Glutamatergic neuron (in vitro differentiated cells): ENCODE results near the gene KCTD16. TPM values are rescaled to one million over a fixed set of nuclear protein-coding genes. Genes with fewer than 3 reads are reported as not detected.

ENCODE experiments used
- DNase-seq: peaks from one replicate; pipeline ENCODE4 v3.0.0; 2022
- H3K27ac Mint-ChIP-seq: one replicate; pipeline ENCODE4 v1.8.0; 2020; ENCODE audit warnings: mild to moderate bottlenecking, mixed read lengths, inconsistent platforms; ENCODE audit not compliant: unreplicated experiment
- H3K27me3 Mint-ChIP-seq: one replicate; pipeline ENCODE4 v1.8.0; 2020; ENCODE audit warnings: mild to moderate bottlenecking, moderate library complexity, mixed read lengths, inconsistent platforms; ENCODE audit not compliant: unreplicated experiment
- H3K36me3 Mint-ChIP-seq: one replicate; pipeline ENCODE4 v1.8.0; 2020; ENCODE audit warnings: mild to moderate bottlenecking, mixed read lengths, inconsistent platforms; ENCODE audit not compliant: unreplicated experiment
- H3K4me1 Mint-ChIP-seq: one replicate; pipeline ENCODE4 v1.8.0; 2020; ENCODE audit warnings: mild to moderate bottlenecking, low read depth, mixed read lengths, inconsistent platforms; ENCODE audit not compliant: unreplicated experiment
- H3K4me3 Mint-ChIP-seq: one replicate; pipeline ENCODE4 v1.8.0; 2020; ENCODE audit warnings: mild to moderate bottlenecking, mixed read lengths, inconsistent platforms; ENCODE audit not compliant: unreplicated experiment
- H3K9me3 Mint-ChIP-seq: one replicate; pipeline ENCODE4 v1.8.0; 2020; ENCODE audit warnings: mild to moderate bottlenecking, moderate library complexity, mixed read lengths, inconsistent platforms; ENCODE audit not compliant: unreplicated experiment
- total RNA-seq: library from RNA; stranded (reverse); fragmentation: NEBNext Ultra II Directional; extraction: Animal tissue kit (Norgen Biotek cat#: 25700); gene quantifications from one replicate; pipeline ENCODE4 v1.2.1, GENCODE V29; 2021; ENCODE audit not compliant: unreplicated experiment
- TF ChIP-seq, protein P1 (sequence below): fragments of 200-600 bp; sonication (generic); IDR thresholded peaks from one replicate; pipeline ENCODE4 v1.5.0; 2021; ENCODE audit not compliant: partially characterized antibody, unreplicated experiment

KCTD16 gene
- total RNA-seq, 1 donor from 2014 or later, result 16.9 TPM

DNA sequence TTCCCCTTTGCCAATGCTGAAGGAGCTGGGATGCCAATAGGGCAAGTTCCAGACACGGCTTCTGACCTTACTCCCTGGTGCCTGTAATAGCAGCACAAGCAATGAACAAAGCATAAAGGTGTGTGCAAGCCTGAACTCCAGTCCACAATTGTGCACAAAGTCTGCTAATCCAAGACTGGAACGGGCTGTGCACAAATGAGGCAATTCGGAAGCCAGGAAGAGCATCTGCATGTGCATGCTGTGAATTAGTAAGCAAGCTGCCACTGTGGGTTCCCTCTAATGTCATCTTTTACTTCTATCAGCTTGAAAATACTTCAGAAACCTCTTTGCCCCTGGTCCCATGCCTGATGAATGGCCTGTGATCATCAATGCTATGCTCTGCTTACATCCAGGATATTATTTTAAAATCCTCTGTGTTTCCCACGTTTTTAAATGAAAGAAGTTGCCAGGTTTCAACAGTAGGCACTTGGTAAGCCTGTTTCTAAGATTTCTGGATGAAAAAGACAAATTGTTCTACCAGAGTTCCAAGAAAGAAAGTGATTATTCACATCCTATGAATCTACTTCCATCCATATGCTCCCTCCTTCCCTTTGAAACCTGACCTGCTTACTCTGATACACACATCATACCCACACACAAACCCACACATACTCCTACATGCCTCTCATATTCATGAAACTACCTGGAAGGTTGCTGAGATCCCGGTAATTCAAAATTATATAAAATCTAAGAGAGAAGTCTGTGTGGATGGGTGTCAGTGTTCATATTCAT, 165.7 kb downstream of the KCTD16 start:
- Mint-ChIP-seq H3K27me3 (no peaks in the 10 kb centered on the region), H3K27ac (no peak overlapping the region), H3K4me1 (no peaks in the 10 kb centered on the region), H3K4me3 (no peak overlapping the region), H3K36me3 (no peaks in the 10 kb centered on the region), H3K9me3 (no peaks in the 10 kb centered on the region)
- TF ChIP-seq, protein P1, sequence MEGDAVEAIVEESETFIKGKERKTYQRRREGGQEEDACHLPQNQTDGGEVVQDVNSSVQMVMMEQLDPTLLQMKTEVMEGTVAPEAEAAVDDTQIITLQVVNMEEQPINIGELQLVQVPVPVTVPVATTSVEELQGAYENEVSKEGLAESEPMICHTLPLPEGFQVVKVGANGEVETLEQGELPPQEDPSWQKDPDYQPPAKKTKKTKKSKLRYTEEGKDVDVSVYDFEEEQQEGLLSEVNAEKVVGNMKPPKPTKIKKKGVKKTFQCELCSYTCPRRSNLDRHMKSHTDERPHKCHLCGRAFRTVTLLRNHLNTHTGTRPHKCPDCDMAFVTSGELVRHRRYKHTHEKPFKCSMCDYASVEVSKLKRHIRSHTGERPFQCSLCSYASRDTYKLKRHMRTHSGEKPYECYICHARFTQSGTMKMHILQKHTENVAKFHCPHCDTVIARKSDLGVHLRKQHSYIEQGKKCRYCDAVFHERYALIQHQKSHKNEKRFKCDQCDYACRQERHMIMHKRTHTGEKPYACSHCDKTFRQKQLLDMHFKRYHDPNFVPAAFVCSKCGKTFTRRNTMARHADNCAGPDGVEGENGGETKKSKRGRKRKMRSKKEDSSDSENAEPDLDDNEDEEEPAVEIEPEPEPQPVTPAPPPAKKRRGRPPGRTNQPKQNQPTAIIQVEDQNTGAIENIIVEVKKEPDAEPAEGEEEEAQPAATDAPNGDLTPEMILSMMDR, result no peak
- no peak for DNase-seq

DNA sequence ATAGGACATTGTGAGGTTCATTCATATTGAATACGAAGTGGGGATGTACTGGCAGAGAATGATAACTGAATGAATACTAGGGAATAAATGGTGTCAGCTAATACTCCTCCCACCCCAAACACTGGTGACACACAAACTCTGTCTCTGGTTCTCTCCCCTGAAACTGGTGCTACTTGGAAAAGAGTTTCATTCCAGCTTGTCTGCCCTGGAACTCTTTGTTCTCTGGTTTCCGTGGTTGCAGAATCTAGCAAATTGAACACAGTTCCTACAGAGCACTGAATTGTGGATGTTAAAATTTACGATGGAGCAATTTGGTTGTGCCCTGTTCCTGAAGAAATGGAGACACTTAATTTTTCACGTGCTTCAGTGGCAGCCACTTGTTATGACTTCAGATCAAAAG, 181.7 kb downstream of the KCTD16 start:
- no peaks in the 10 kb centered on the region for H3K4me1 Mint-ChIP-seq
- TF ChIP-seq, protein P1, result no peak

DNA sequence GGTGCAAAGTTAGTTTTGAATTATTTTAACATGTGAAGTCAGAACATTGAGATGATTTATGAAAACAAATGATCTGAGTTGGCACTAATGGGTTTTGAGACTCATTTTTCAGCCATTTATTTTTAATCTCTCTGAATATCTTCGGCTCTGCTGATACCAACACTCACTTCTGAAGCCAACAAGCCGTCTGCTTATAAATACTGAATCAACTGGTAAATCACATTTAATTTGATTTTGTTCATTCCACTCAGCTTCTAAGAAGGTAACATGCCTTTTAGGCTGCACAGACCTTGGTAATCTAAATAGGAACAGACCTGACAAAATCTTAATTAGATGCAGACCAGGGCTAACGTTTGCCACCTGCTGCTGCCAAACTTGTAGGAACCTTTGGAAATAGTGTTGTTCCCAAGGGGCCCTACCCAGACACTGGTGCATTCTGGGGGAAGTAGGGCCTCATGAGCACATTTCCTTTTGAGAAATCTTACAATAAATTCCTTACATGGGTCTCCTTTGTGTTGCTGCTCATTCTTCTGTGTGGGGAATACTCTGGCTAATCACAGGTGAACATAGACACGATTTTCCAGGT, 182.2 kb downstream of the KCTD16 start:
- no peak for DNase-seq
- TF ChIP-seq, protein P1, result no peak
- Mint-ChIP-seq H3K4me1 (no peaks in the 10 kb centered on the region), H3K27me3 (no peaks in the 10 kb centered on the region), H3K36me3 (no peaks in the 10 kb centered on the region), H3K9me3 (peaks cover 2% of the 10 kb centered on the region), H3K4me3 (no peak overlapping the region), H3K27ac (no peak overlapping the region)

More for the DNA sequence above, 181.7 kb downstream of the KCTD16 start:
- Mint-ChIP-seq H3K27ac (no peak overlapping the region), H3K4me3 (no peak overlapping the region), H3K36me3 (no peaks in the 10 kb centered on the region), H3K9me3 (peaks cover 2% of the 10 kb centered on the region), H3K27me3 (no peaks in the 10 kb centered on the region)
- no peak for DNase-seq

DNA sequence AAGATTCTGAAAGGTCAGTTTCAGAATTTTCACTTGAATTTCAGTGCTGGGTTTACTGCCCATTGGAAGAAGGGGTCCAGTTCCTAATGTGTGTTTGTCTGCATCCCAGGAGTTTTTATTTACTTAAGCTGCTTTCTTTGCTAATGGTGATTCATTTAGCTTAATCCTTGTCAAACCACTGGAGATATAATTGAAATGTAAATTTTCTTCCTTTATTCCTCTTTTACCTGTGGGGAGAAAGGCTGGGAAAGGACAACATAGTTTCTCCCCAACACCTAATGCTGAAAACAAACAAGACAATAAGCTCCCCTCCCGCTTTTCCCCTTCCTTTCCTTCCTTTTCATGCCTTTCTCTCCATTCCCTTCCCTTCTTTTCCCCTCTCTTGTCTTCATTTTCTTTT, 185.8 kb downstream of the KCTD16 start:
- Mint-ChIP-seq H3K4me1 (no peaks in the 10 kb centered on the region), H3K36me3 (no peaks in the 10 kb centered on the region), H3K27ac (no peak overlapping the region), H3K27me3 (no peaks in the 10 kb centered on the region), H3K4me3 (no peak overlapping the region), H3K9me3 (peaks cover 2% of the 10 kb centered on the region)
- no peak for DNase-seq
- TF ChIP-seq, protein P1, result no peak

DNA sequence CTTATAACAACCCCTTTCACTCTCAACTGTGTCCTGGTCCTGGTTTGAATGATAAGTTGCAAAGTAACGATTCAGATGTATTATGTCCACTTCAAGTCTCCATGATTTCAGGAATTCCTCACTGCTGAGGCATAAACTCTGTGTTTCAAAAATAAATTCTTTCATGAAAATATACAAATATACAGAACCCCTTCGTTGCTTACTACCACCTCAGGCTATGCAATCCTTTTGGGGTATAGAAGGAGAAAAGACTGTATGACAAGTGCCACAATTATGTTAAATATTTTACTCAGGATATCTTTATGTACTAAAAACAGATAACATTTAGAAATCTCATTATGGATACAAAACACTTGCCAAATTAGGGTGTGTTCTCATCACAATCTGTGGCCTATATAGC, 190.7 kb downstream of the KCTD16 start:
- DNase-seq, result no peak
- H3K4me3 Mint-ChIP-seq, result no peak overlapping the region
- TF ChIP-seq, protein P1, result no peak
- H3K9me3 Mint-ChIP-seq, result no peaks in the 10 kb centered on the region
- no peaks in the 10 kb centered on the region for H3K4me1 Mint-ChIP-seq
- H3K36me3 Mint-ChIP-seq, result no peaks in the 10 kb centered on the region
- H3K27ac Mint-ChIP-seq, result no peak overlapping the region
- H3K27me3 Mint-ChIP-seq, result no peaks in the 10 kb centered on the region
